Measurements from ENCODE around the gene UBE2Q1. TPM values are rescaled to one million over a fixed set of nuclear protein-coding genes. Genes with fewer than 3 reads are reported as not detected.

The UBE2Q1 gene
- total RNA-seq, 1 donor from 2014 or later, result 21.8 TPM

GRCh38 chr1:154572468-154573167 lies 14.2 kb upstream of the UBE2Q1 start:
- no peak overlapping the region for H3K4me3 ChIP-seq (ENCODE audit: low read depth, low read length)

DNA sequence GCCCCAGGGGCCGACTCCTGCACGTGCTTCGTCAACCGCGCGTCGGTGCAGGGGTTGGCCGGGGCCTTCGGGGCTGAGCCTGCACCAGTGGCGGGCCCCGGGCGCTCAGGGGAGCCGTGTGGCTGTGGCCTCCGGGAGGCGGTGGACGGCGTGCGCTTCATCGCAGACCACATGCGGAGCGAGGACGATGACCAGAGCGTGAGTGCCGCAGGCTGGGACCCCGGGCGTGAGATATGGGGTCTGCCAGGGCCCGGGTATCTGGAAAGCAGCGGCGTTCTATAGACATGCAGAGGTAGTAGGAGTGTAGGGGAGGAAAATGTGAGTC lies 13.5 kb upstream of the UBE2Q1 start:
- no peak overlapping the region for H3K4me3 ChIP-seq (ENCODE audit: low read depth, low read length)
- DNase-seq (ENCODE audit: low read depth), result no peak
- TF ChIP-seq, protein P1, sequence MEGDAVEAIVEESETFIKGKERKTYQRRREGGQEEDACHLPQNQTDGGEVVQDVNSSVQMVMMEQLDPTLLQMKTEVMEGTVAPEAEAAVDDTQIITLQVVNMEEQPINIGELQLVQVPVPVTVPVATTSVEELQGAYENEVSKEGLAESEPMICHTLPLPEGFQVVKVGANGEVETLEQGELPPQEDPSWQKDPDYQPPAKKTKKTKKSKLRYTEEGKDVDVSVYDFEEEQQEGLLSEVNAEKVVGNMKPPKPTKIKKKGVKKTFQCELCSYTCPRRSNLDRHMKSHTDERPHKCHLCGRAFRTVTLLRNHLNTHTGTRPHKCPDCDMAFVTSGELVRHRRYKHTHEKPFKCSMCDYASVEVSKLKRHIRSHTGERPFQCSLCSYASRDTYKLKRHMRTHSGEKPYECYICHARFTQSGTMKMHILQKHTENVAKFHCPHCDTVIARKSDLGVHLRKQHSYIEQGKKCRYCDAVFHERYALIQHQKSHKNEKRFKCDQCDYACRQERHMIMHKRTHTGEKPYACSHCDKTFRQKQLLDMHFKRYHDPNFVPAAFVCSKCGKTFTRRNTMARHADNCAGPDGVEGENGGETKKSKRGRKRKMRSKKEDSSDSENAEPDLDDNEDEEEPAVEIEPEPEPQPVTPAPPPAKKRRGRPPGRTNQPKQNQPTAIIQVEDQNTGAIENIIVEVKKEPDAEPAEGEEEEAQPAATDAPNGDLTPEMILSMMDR (conservative IDR thresholded peaks at IDR 0.05; ENCODE audit: low read depth, low read length), result no peak

More at GRCh38 chr1:154572468-154573167, 14.2 kb upstream of the UBE2Q1 start:
- no peak for DNase-seq (ENCODE audit: low read depth)
- TF ChIP-seq, protein P1 (conservative IDR thresholded peaks at IDR 0.05; ENCODE audit: low read depth, low read length), result no peak

DNA sequence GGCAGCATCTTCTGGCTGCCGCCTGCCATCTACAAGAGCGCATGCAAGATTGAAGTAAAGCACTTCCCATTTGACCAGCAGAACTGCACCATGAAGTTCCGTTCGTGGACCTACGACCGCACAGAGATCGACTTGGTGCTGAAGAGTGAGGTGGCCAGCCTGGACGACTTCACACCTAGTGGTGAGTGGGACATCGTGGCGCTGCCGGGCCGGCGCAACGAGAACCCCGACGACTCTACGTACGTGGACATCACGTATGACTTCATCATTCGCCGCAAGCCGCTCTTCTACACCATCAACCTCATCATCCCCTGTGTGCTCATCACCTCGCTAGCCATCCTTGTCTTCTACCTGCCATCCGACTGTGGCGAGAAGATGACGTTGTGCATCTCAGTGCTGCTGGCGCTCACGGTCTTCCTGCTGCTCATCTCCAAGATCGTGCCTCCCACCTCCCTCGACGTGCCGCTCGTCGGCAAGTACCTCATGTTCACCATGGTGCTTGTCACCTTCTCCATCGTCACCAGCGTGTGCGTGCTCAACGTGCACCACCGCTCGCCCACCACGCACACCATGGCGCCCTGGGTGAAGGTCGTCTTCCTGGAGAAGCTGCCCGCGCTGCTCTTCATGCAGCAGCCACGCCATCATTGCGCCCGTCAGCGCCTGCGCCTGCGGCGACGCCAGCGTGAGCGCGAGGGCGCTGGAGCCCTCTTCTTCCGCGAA lies 12.9 kb upstream of the UBE2Q1 start:
- no peak overlapping the region for H3K4me3 ChIP-seq (ENCODE audit: low read depth, low read length)
- no peak for DNase-seq (ENCODE audit: low read depth)
- TF ChIP-seq, protein P1 (conservative IDR thresholded peaks at IDR 0.05; ENCODE audit: low read depth, low read length), result no peak

DNA sequence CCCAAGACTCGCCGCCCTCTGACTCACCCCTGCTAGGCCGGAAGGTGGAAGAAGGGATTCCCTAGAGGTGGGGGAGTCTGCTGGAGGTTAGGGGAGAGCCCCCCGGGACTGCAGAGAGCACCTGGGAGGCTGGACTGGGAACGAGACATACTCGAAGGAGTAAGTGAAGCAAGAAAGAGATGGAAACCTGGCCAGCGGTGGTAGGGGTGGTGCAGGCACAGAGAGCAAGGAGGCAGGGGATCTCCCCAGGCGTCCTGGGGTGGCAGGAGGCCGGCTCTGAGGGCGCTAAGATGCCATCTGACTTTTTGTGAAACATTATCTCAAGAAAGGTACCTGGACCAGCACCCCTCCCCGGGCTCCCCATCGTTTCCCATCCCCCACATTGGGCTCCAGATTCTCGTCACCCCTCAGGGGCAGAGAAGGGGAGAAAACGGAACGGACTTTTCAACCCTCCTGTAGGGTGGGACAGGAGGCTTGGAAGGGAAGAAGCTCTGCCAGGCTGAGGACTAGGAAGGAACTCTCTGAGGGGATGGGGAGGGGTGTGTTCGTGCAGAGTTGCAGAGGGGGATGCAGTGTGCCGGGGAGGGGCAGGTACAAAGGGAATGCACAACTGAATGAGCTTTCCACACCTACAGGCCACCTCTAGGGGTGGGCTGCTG lies 9.8 kb upstream of the UBE2Q1 start:
- DNase-seq (ENCODE audit: low read depth), result no peak
- H3K4me3 ChIP-seq (ENCODE audit: low read depth, low read length), result peak overlapping the region; percentile 41
- TF ChIP-seq, protein P1 (conservative IDR thresholded peaks at IDR 0.05; ENCODE audit: low read depth, low read length), result no peak

- no peak for DNase-seq (ENCODE audit: low read depth)
- H3K4me3 ChIP-seq (ENCODE audit: low read depth, low read length), result peak within 1 kb of the TSS; percentile 41
- TF ChIP-seq, protein P1 (conservative IDR thresholded peaks at IDR 0.05; ENCODE audit: low read depth, low read length), result no peak
Observed at GRCh38 chr1:154567386-154568156, 9.1 kb upstream of the UBE2Q1 start, which contains the start of gene CHRNB2. TSS of gene CHRNB2 (plus strand) at chr1:154567778. CDS start at chr1:154568045, 267 bp downstream.

GRCh38 chr1:154565876-154566275 lies 7.4 kb upstream of the UBE2Q1 start:
- no peak overlapping the region for H3K4me3 ChIP-seq (ENCODE audit: low read depth, low read length)
- TF ChIP-seq, protein P1 (conservative IDR thresholded peaks at IDR 0.05; ENCODE audit: low read depth, low read length), result no peak
- DNase-seq (ENCODE audit: low read depth), result no peak

Data from epithelial cell of proximal tubule (primary cell).